Measurements from ENCODE around the gene SNX5.

SNX5 gene

DNA sequence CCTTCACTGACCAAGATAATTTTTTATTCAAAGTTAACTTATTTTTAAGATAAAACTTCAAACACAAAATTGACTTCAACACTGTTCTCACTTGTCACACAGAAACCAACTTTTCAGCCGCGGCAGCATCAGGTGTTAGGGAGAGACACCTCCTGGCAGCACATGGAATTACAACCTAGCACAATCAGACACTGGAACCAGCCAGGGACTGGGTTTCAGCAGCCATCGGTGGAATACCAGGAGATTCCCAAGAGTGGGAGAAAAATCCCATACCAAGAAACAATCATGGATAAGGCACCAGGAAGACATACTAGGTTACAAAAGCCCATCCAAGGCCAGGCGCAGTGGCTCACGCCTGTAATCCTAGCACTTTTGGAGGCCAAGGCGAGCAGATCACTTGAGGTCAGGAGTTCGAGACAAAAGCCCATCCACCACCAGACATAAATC is 70.0 kb downstream of the SNX5 start:
- Histone ChIP-seq H3K9me3 (ENCODE audit: insufficient read depth, low read length) (no peaks in the 10 kb centered on the region), H3K9ac (ENCODE audit: low read length) (no peak overlapping the region), H3K4me2 (ENCODE audit: low read length) (no peak overlapping the region), H3K36me3 (replicated peaks; ENCODE audit: low read depth, low read length) (no peaks in the 10 kb centered on the region), H3K27ac (ENCODE audit: low read length) (no peak overlapping the region), H3K4me3 (ENCODE audit: low read length) (no peak overlapping the region), H3K79me2 (ENCODE audit: low read length) (no peaks in the 10 kb centered on the region), H4K20me1 (ENCODE audit: insufficient read depth, low read length) (no peaks in the 10 kb centered on the region), H3K27me3 (ENCODE audit: low read depth, low read length) (peaks cover 48% of the 10 kb centered on the region), H3K4me1 (ENCODE audit: low read length) (peaks cover 24% of the 10 kb centered on the region), H2AFZ (ENCODE audit: low read depth, low read length) (no peak overlapping the region)
- no peak for TF ChIP-seq EZH2phosphoT487 (IDR thresholded peaks at IDR 0.05; ENCODE audit: low read depth)
- TF ChIP-seq, protein P1, sequence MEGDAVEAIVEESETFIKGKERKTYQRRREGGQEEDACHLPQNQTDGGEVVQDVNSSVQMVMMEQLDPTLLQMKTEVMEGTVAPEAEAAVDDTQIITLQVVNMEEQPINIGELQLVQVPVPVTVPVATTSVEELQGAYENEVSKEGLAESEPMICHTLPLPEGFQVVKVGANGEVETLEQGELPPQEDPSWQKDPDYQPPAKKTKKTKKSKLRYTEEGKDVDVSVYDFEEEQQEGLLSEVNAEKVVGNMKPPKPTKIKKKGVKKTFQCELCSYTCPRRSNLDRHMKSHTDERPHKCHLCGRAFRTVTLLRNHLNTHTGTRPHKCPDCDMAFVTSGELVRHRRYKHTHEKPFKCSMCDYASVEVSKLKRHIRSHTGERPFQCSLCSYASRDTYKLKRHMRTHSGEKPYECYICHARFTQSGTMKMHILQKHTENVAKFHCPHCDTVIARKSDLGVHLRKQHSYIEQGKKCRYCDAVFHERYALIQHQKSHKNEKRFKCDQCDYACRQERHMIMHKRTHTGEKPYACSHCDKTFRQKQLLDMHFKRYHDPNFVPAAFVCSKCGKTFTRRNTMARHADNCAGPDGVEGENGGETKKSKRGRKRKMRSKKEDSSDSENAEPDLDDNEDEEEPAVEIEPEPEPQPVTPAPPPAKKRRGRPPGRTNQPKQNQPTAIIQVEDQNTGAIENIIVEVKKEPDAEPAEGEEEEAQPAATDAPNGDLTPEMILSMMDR (IDR thresholded peaks at IDR 0.05; ENCODE audit: low read depth, low read length) = peak; percentile 99

- TF ChIP-seq, protein P1 (IDR thresholded peaks at IDR 0.05; ENCODE audit: low read depth, low read length) = no peak
- no peak for TF ChIP-seq EZH2phosphoT487 (IDR thresholded peaks at IDR 0.05; ENCODE audit: low read depth)
These were observed 70.9 kb downstream of the SNX5 start for GRCh38 chr20:17897566-17898307.

GRCh38 chr20:17896771-17897369 is 71.7 kb downstream of the SNX5 start:
- no peak overlapping the region for H3K27ac ChIP-seq (ENCODE audit: low read length)
- H4K20me1 ChIP-seq (ENCODE audit: insufficient read depth, low read length) = no peaks in the 10 kb centered on the region
- H3K4me1 ChIP-seq (ENCODE audit: low read length) = peaks cover 24% of the 10 kb centered on the region
- peak overlapping the region; percentile 94; the same call in 1 of the 2 replicates for H3K4me2 ChIP-seq (ENCODE audit: low read length)
- no peak overlapping the region for H3K9ac ChIP-seq (ENCODE audit: low read length)
- no peaks in the 10 kb centered on the region for H3K79me2 ChIP-seq (ENCODE audit: low read length)
- H2AFZ ChIP-seq (ENCODE audit: low read depth, low read length) = no peak overlapping the region
- peaks cover 45% of the 10 kb centered on the region for H3K27me3 ChIP-seq (ENCODE audit: low read depth, low read length)
- TF ChIP-seq, protein P1 (IDR thresholded peaks at IDR 0.05; ENCODE audit: low read depth, low read length) = no peak
- no peak for TF ChIP-seq EZH2phosphoT487 (IDR thresholded peaks at IDR 0.05; ENCODE audit: low read depth)
- no peaks in the 10 kb centered on the region for H3K9me3 ChIP-seq (ENCODE audit: insufficient read depth, low read length)
- no peaks in the 10 kb centered on the region for H3K36me3 ChIP-seq (replicated peaks; ENCODE audit: low read depth, low read length)
- H3K4me3 ChIP-seq (ENCODE audit: low read length) = no peak overlapping the region

More at GRCh38 chr20:17897566-17898307, 70.9 kb downstream of the SNX5 start:
- H3K4me1 ChIP-seq (ENCODE audit: low read length) = peaks cover 24% of the 10 kb centered on the region
- H4K20me1 ChIP-seq (ENCODE audit: insufficient read depth, low read length) = no peaks in the 10 kb centered on the region
- H3K79me2 ChIP-seq (ENCODE audit: low read length) = no peaks in the 10 kb centered on the region
- H3K4me3 ChIP-seq (ENCODE audit: low read length) = no peak overlapping the region
- H3K9ac ChIP-seq (ENCODE audit: low read length) = no peak overlapping the region
- peaks cover 45% of the 10 kb centered on the region for H3K27me3 ChIP-seq (ENCODE audit: low read depth, low read length)
- no peak overlapping the region for H2AFZ ChIP-seq (ENCODE audit: low read depth, low read length)
- no peaks in the 10 kb centered on the region for H3K36me3 ChIP-seq (replicated peaks; ENCODE audit: low read depth, low read length)
- no peak overlapping the region for H3K27ac ChIP-seq (ENCODE audit: low read length)
- H3K4me2 ChIP-seq (ENCODE audit: low read length) = no peak overlapping the region
- H3K9me3 ChIP-seq (ENCODE audit: insufficient read depth, low read length) = no peaks in the 10 kb centered on the region

GRCh38 chr20:17896193-17896723 is 72.3 kb downstream of the SNX5 start:
- Histone ChIP-seq H3K9me3 (ENCODE audit: insufficient read depth, low read length) (no peaks in the 10 kb centered on the region), H4K20me1 (ENCODE audit: insufficient read depth, low read length) (no peaks in the 10 kb centered on the region), H3K36me3 (replicated peaks; ENCODE audit: low read depth, low read length) (no peaks in the 10 kb centered on the region), H3K4me2 (ENCODE audit: low read length) (peak overlapping the region; percentile 94), H3K27ac (ENCODE audit: low read length) (no peak overlapping the region), H3K9ac (ENCODE audit: low read length) (peak overlapping the region; percentile 41), H2AFZ (ENCODE audit: low read depth, low read length) (peak overlapping the region; percentile 76; the same call in 1 of the 2 replicates), H3K79me2 (ENCODE audit: low read length) (no peaks in the 10 kb centered on the region), H3K4me1 (ENCODE audit: low read length) (peaks cover 24% of the 10 kb centered on the region), H3K4me3 (ENCODE audit: low read length) (peak overlapping the region; percentile 74), H3K27me3 (ENCODE audit: low read depth, low read length) (peaks cover 45% of the 10 kb centered on the region)
- no peak for TF ChIP-seq EZH2phosphoT487 (IDR thresholded peaks at IDR 0.05; ENCODE audit: low read depth)
- TF ChIP-seq, protein P1 (IDR thresholded peaks at IDR 0.05; ENCODE audit: low read depth, low read length) = no peak
